HepG2 (cell line): ENCODE data around the gene KCNQ2. TPM values are rescaled to one million over a fixed set of nuclear protein-coding genes. Genes with fewer than 3 reads are reported as not detected.

Source experiments
- EP300 ChIP-seq, 3 experiments: sonication (generic) in 1 of 3; formaldehyde crosslinking in 1 of 3; IDR thresholded peaks; 2 replicates each; pipeline versions ENCODE4 v1.5.1 to v1.6.1; 2011 to 2020; ENCODE audit warnings: low read depth in 2 of 3, low read length in 2 of 3, borderline replicate concordance in 1 of 3, improper control_type of control experiment in 1 of 3, mild to moderate bottlenecking in 1 of 3, missing genetic modification reagents in 1 of 3, moderate library complexity in 1 of 3
- KDM2A ChIP-seq: sonication (generic); formaldehyde crosslinking; IDR thresholded peaks from 2 replicates; pipeline ENCODE4 v1.4.0; 2020; ENCODE audit warnings: low read depth, missing genetic modification reagents, borderline replicate concordance
- MXD1 ChIP-seq: sonication (generic); formaldehyde crosslinking; IDR thresholded peaks from 2 replicates; pipeline ENCODE4 v1.4.0; 2020; ENCODE audit warnings: mild to moderate bottlenecking, missing genetic modification reagents
- POLR2AphosphoS2 ChIP-seq: IDR thresholded peaks from 2 replicates; pipeline ENCODE4 v1.6.1; 2011; ENCODE audit warnings: low read depth, low read length, improper control_type of control experiment
- SAP130 ChIP-seq: IDR thresholded peaks from 2 replicates; pipeline ENCODE4 v1.6.1; 2016; ENCODE audit warnings: low read depth
- ZBTB40 ChIP-seq, 2 experiments: fragments of 450-650 bp in 1 of 2; sonication (generic) in 1 of 2; formaldehyde crosslinking in 1 of 2; IDR thresholded peaks; 2 replicates each; pipeline versions ENCODE4 v1.6.1 to v1.8.0; 2016 to 2022; ENCODE audit warnings: antibody characterized with exemption in 1 of 2, mild to moderate bottlenecking in 1 of 2, missing genetic modification reagents in 1 of 2
- ZMYM3 ChIP-seq: sonication (generic); formaldehyde crosslinking; IDR thresholded peaks from 2 replicates; pipeline ENCODE4 v1.5.1; 2020; ENCODE audit warnings: mild to moderate bottlenecking, missing genetic modification reagents
- ZNF138 ChIP-seq: sonication (generic); formaldehyde crosslinking; IDR thresholded peaks from 2 replicates; pipeline ENCODE4 v1.5.0; 2020; ENCODE audit warnings: mild to moderate bottlenecking, low read depth, missing genetic modification reagents
- ZNF280B ChIP-seq: sonication (generic); formaldehyde crosslinking; IDR thresholded peaks from 2 replicates; pipeline ENCODE4 v1.5.0; 2020; ENCODE audit warnings: missing genetic modification reagents, mild to moderate bottlenecking, borderline replicate concordance
- ZNF503 ChIP-seq: sonication (generic); formaldehyde crosslinking; IDR thresholded peaks from 2 replicates; pipeline ENCODE4 v1.4.0; 2020; ENCODE audit warnings: missing genetic modification reagents
- ZNF510 ChIP-seq: sonication (generic); formaldehyde crosslinking; IDR thresholded peaks from 2 replicates; pipeline ENCODE4 v1.4.0; 2020; ENCODE audit warnings: low read depth, mild to moderate bottlenecking, missing genetic modification reagents
- ZNF792 ChIP-seq: IDR thresholded peaks from 2 replicates; pipeline ENCODE4 v1.6.1; 2016
- ZSCAN29 ChIP-seq: sonication (generic); formaldehyde crosslinking; conservative IDR thresholded peaks from 2 replicates; pipeline ENCODE4 v1.4.0; 2020; ENCODE audit warnings: mild to moderate bottlenecking, missing genetic modification reagents
- polyA plus RNA-seq, 8 experiments: library from polyadenylated mRNA; depleted of rRNA in 3 of 8; stranded (reverse) in 7 of 8; unstranded in 1 of 8; fragments of >200 nt; fragmentation: Illumina TruSeq in 4 of 8; extraction: Trizol in 4 of 8; gene quantifications; 2 replicates each; pipeline versions ENCODE4 v1.2.1 to v1.2.3, GENCODE V29; 2011 to 2016; ENCODE audit warnings: low read depth in 4 of 8, missing spikeins in 1 of 8, mixed read lengths in 1 of 8; ENCODE audit not compliant: insufficient read depth in 1 of 8
- total RNA-seq, 5 experiments: library from RNA; depleted of rRNA; stranded (reverse); fragments of >200 nt; fragmentation: Illumina TruSeq; extraction: Trizol; gene quantifications; 2 replicates each; pipeline ENCODE4 v1.2.3, GENCODE V29; 2016; ENCODE audit warnings: low read depth in 1 of 5

Gene KCNQ2
- total and polyA plus RNA-seq, 2 of the 13 experiments (the other 11 are each of a cell fraction or from before 2014, with no cell fraction given), result not detected

- TF ChIP-seq ZBTB40 (IDR thresholded peaks at IDR 0.05) (no peak), ZBTB40 (CRISPR knock-in tag; IDR thresholded peaks at IDR 0.05) (peak; percentile 43), ZNF138 (CRISPR knock-in tag) (0 out of 2 replicates have a peak, but pooled peaks have one; percentile 43), ZNF510 (CRISPR knock-in tag) (no peak), ZNF792 (no peak), ZSCAN29 (CRISPR knock-in tag) (no peak), MXD1 (CRISPR knock-in tag) (peak; percentile 17; the same call in 1 of the 2 replicates), ZNF503 (no peak), SAP130 (CRISPR knock-in tag) (0 out of 2 replicates have a peak, but pooled peaks have one; percentile 27), POLR2AphosphoS2 (no peak), ZNF280B (no peak), ZMYM3 (CRISPR knock-in tag) (peak; percentile 24; the same call in 1 of the 2 replicates), EP300 (IDR thresholded peaks at IDR 0.05; ENCODE audit: low read depth in 2 of 2, low read length in 2 of 2) (peak in 1 of 2 experiments; percentile 22; a peak in 1 of 4 replicates), EP300 (CRISPR knock-in tag; IDR thresholded peaks at IDR 0.05; ENCODE audit: borderline replicate concordance) (0 out of 2 replicates have a peak, but pooled peaks have one; percentile 15), KDM2A (CRISPR knock-in tag) (0 out of 2 replicates have a peak, but pooled peaks have one; percentile 34)
Observed at GRCh38 chr20:63363013-63363957, 109.2 kb downstream of the KCNQ2 start (continued).
